Astrocyte of the cerebellum (primary cell): ENCODE measurements around the gene SEC14L3.

Experiments
- DNase-seq: peaks from one replicate; pipeline ENCODE4 v3.0.0-alpha.2; 2011; ENCODE audit warnings: low read depth
- H3K4me3 ChIP-seq: 2 replicates; pipeline ENCODE4 v1.5.1; 2011; ENCODE audit warnings: mild to moderate bottlenecking, low read depth, low read length, moderate library complexity
- in situ Hi-C: cut with HindIII; loops from 2 replicates; pipeline ENCODE4 v1.10.0; 2017; ENCODE audit warnings: low sequenced_read_pairs
- TF ChIP-seq, protein P1 (sequence below): IDR thresholded peaks from 2 replicates; pipeline ENCODE4 v1.5.1; 2012; ENCODE audit warnings: low read length, low read depth, moderate library complexity, mild to moderate bottlenecking; ENCODE audit errors: missing control alignments

Gene SEC14L3

DNA sequence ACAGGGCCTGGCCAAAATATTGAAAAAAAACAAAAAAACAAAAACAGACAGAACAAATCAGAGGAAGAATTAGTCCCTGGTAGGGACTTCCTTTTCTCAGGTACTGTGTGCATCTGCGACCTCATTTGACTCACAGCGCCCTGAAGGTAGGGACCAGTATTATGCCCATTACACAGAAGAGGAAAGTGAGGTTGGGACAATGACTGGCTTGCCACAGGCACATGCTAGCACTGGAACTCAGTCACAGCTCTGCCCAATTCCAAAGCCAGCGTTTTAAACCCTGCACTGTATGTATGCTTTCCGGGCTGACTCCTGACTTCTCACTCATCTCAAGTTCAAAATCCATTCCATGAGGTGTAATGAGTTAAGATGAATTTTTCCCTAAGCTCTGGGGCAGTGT lies 30.3 kb upstream of the SEC14L3 start:
- no peak for DNase-seq
- in situ Hi-C loops = no loop called here

DNA sequence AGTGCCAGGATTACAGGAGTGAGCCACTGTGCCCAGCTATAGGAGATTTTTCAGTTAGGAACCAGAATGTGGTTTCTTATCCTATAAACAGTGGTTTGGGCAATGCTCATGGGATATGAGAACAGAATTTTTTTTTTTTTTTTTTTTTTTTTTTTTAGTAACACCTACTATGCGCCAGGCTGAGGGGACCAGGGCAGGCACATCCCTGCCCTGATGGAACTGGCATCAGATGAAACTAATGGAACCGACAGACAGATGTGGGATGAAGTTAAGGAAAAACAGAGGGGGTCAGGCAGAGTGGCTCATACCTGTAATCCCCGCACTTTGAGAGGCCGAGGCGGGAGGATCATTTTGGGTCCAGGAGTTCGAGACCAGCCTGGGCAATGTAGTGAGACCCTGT lies 28.8 kb upstream of the SEC14L3 start:
- DNase-seq = no peak
- in situ Hi-C loops = no loop called here
- TF ChIP-seq, protein P1, sequence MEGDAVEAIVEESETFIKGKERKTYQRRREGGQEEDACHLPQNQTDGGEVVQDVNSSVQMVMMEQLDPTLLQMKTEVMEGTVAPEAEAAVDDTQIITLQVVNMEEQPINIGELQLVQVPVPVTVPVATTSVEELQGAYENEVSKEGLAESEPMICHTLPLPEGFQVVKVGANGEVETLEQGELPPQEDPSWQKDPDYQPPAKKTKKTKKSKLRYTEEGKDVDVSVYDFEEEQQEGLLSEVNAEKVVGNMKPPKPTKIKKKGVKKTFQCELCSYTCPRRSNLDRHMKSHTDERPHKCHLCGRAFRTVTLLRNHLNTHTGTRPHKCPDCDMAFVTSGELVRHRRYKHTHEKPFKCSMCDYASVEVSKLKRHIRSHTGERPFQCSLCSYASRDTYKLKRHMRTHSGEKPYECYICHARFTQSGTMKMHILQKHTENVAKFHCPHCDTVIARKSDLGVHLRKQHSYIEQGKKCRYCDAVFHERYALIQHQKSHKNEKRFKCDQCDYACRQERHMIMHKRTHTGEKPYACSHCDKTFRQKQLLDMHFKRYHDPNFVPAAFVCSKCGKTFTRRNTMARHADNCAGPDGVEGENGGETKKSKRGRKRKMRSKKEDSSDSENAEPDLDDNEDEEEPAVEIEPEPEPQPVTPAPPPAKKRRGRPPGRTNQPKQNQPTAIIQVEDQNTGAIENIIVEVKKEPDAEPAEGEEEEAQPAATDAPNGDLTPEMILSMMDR = no peak
- H3K4me3 ChIP-seq = no peak overlapping the region

More for the DNA sequence above, 30.3 kb upstream of the SEC14L3 start:
- no peak overlapping the region for H3K4me3 ChIP-seq
- TF ChIP-seq, protein P1 = no peak

DNA sequence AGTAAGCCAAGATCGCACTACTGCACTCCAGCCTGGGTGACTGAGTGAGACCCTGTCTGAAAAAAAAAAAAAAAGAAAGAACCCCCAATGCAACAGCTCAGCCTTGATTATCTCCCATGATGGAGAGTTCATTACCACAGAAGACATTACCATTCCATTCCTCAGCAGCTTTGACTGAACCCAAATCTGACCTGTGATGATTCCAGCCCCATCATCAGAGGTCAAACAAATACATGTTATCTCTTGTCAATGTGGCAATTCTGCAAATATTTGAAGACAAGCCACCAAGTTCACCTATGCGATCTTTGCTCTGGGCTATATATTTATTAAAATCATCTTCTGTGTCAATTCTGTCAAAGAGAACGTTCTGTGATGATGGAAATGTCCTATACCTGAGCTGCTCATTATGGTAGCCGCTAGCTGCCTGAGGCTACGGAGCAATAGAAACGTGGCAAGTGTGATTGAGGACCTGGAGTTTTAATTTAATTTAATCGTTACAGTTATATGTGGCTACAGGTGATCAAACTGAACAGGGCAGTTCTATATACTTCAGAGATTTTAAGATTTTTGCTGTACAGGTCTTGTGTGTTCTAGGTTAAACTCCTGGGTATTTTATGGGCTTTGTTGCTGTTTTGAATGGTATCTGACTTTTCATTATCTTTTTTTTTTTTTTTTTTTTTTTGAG lies 25.8 kb upstream of the SEC14L3 start:
- TF ChIP-seq, protein P1 = no peak
- H3K4me3 ChIP-seq = no peak overlapping the region
- DNase-seq = no peak
- in situ Hi-C loops = no loop called here

DNA sequence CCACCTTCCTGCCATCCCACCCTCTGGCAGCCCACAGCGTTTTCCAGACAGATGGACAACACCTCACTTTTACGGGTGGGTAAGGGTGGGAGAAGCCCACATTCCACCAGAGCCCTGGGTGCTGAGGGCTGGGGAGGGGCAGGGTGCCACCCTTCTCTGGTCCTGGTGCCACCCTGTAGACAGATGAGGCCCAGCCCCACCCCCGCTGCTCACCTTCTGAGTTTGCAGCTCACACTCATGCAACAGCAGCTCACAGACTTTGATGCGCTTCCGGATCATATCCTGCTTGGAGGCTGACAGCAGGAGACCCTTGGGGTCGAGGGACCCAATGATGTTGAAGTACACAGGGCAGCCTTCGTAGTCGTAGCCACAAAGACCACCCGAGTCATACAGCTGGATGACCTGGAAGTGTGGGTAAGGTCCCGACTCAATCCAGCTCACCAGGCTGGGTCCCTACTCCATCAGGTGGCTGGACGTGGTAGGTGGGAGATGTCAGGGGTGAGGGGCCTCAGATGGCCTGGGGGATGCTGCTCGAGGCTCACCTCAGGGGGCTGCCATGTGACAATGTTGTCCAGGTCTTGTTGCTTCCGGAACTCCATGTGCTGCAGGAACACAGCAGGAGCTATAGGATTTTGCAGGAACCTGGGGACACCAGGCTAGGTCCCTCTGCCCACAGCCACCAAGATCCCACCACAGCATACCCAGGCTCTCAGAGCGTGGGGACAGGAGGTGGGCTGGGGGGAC lies 23.4 kb upstream of the SEC14L3 start:
- in situ Hi-C loops = no loop called here
- H3K4me3 ChIP-seq = no peak overlapping the region
- DNase-seq = no peak
- TF ChIP-seq, protein P1 = no peak

DNA sequence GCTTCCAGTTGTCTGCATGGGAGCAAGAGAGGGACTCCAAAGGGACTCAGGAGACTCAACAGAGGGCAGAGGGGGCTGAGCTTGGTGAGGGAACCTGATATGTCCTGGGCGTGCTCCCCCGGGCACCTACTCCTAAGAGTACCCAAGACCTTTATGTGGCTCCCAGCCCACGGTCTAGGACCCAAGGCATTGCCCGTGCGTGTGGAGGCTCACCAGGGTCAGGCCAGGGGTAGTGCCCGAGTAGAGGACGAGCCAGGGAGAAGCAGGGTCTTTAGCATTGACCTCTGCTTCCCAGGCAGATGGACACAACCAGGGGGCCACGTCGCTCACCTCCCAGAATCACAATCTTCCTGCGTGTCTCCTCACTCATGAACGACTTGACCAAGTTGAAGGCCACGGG lies 20.3 kb upstream of the SEC14L3 start:
- DNase-seq = no peak
- TF ChIP-seq, protein P1 = no peak
- in situ Hi-C loops = no loop called here
- H3K4me3 ChIP-seq = no peak overlapping the region

DNA sequence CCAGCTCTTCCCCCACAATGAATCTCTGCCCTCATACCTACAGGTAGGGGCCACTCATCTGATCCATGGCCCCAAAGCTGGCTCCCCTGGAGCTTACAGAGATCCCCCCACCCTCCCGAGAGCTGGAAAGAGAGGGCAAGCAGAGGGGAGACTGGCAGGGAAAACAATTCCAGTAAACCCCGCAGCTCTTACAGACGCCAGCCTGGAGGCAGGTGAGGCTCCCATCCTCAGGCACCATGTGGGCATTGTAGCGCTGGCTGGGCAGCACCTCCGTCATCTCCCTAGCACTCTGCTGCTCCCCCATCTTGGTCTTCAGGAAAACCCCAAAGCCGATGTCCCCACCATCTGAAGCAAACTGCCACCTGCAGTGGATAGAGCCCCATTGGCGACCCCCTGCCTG lies 19.6 kb upstream of the SEC14L3 start:
- no peak overlapping the region for H3K4me3 ChIP-seq
- in situ Hi-C loops = no loop called here
- no peak for DNase-seq
- TF ChIP-seq, protein P1 = no peak
